ENCODE results near the gene NHERF1. TPM values are rescaled to one million over a fixed set of nuclear protein-coding genes. Genes with fewer than 3 reads are reported as not detected.

Gene NHERF1
- total RNA-seq, 2 donors from 2014 or later = 20.2 to 30.9 TPM

DNA sequence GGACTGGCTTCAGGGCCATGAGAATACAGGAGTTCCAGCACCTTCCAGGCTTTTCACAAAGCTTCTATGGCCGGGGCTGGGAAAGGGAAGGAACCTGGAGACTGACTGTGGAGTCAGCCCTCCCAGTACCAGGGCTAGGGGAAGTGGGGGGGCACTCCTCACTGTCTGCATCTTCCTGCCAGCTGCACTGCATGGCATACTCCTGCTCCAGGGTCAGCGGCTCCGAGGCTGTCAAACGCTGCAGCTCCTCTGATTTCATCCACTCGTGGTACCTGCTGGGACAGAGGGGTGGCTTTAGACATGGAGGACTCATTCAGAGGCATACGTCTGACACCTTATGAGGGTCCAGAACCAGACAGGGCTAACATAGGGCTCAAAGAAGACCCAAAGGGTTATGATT is 25.0 kb downstream of the NHERF1 start:
- TF ChIP-seq, protein P1, sequence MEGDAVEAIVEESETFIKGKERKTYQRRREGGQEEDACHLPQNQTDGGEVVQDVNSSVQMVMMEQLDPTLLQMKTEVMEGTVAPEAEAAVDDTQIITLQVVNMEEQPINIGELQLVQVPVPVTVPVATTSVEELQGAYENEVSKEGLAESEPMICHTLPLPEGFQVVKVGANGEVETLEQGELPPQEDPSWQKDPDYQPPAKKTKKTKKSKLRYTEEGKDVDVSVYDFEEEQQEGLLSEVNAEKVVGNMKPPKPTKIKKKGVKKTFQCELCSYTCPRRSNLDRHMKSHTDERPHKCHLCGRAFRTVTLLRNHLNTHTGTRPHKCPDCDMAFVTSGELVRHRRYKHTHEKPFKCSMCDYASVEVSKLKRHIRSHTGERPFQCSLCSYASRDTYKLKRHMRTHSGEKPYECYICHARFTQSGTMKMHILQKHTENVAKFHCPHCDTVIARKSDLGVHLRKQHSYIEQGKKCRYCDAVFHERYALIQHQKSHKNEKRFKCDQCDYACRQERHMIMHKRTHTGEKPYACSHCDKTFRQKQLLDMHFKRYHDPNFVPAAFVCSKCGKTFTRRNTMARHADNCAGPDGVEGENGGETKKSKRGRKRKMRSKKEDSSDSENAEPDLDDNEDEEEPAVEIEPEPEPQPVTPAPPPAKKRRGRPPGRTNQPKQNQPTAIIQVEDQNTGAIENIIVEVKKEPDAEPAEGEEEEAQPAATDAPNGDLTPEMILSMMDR (IDR thresholded peaks at IDR 0.05) = no peak
- Histone ChIP-seq H3K9me3 (no peaks in the 10 kb centered on the region), H3K27ac (no peak overlapping the region), H3K4me1 (peaks cover 0 to 57% of the 10 kb centered on the region in 2 donors), H3K27me3 (no peaks in the 10 kb centered on the region), H3K4me3 (no peak overlapping the region), H3K36me3 (peaks cover 33% of the 10 kb centered on the region)
- DNase-seq (ENCODE audit: low spot score) = no peak

DNA sequence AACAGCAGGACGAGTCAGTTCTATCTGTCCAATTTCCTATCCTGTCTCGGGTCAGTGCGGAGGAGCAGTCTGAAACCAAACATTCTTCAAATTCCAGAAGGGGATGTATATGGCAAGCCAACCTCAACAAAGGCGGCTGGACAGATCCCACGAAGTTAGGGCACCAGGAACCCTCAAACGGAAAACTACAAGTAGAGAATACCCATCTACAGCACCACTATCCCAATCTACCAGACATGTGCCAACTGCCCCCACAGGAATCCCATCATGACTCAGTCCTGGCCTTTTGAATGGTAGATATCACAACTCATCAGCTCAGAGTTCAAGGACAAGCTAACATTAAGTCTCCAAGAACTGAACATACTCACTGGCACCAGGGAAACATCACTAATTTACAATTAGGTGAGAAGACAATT is 25.5 kb downstream of the NHERF1 start:
- no peak overlapping the region for H3K27ac ChIP-seq
- H3K4me1 ChIP-seq = peaks cover 0 to 53% of the 10 kb centered on the region in 2 donors
- TF ChIP-seq, protein P1 (IDR thresholded peaks at IDR 0.05) = no peak
- no peaks in the 10 kb centered on the region for H3K27me3 ChIP-seq
- H3K4me3 ChIP-seq = no peak overlapping the region
- H3K9me3 ChIP-seq = no peaks in the 10 kb centered on the region
- no peak for DNase-seq (ENCODE audit: low spot score)
- H3K36me3 ChIP-seq = peaks cover 33% of the 10 kb centered on the region

DNA sequence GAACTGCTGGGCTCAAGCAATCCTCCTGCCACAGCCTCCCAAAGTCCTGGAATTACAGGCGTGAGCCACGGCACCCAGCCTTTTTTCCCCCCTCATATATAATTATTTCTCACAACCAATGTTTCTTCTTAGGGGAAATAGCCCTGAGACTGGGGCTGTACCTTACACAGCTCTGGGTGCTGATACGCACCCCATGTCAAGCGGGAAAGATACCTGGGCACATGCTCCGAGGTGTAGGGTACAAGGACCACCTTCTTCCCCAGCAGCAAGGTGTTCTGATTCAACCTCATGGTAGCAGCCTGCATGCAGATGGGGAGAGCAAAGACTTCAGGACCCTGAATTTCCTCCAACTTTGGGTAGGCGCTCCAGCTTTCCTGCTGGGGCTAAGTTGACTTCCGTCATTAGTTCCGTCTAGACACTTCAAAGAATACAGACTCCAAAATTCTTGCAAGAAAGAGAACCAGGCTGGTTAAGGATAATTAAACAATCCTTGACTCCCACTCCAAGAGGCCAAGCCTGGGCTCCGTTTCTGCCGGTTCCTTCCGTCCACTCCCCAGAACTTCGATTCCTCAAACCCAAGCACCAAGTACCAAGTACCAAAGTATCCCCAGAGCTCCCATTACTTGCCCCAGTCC is 27.1 kb downstream of the NHERF1 start:
- H3K4me3 ChIP-seq = peak overlapping the region; percentile 88 to 95
- H3K36me3 ChIP-seq = peaks cover 33% of the 10 kb centered on the region
- peak overlapping the region; percentile 74 to 75 for H3K27ac ChIP-seq
- DNase-seq (ENCODE audit: low spot score) = no peak
- no peaks in the 10 kb centered on the region for H3K9me3 ChIP-seq
- TF ChIP-seq, protein P1 (IDR thresholded peaks at IDR 0.05) = no peak
- peaks cover 0 to 40% of the 10 kb centered on the region in 2 donors for H3K4me1 ChIP-seq
- no peaks in the 10 kb centered on the region for H3K27me3 ChIP-seq

DNA sequence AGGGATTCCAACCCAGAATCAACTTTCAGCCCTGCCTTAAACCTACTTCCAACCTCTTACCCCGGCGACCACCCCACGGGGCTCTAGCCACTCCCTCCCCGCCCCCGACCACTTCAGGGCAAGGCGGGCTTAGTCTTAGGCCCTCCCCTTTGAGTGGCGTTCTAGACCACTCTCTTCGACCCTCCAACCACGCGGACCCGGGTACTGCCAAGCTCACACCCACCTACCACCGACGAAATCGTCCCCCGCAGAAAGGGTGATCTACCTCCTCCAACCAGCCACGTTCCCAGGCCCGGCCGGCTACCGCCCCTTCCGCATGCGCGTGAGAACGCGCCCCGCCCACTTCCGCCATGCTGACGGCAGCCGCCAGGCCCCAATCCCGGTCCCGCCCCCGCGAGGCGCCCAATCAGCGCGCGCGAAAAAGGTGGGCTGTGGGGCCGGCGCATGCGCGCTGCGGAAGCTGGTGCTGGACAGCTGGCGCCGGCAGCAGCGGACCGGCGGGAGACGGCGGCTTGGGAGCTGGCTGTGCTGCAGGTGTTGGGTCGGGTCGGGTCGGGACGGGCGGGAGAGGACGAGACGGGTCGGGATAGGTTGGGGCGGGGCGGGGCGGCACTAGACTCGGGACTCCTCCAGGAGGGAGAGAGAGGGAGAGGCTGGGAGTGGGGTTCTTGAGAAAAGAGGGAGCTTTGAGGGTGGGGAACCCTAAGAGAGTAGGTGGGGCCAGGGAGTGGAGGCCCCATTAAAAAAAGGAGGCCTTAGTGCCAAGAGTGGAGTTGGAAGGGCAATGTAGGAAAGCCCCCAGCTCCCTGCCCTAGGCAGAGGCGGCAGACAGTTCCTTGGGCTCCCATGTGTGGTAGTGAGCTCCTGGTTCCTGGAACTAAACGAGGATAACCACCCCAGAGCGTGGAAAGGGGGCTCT is 27.9 kb downstream of the NHERF1 start, which contains the start of gene NAT9:
NAT9 (minus strand) TSS at position 302 of the 919 bp plus-strand sequence. CDS start 647 bp downstream, outside the sequence.
- Histone ChIP-seq H3K4me3 (peak within 1 kb of the TSS; percentile 88 to 95), H3K27me3 (no peaks in the 10 kb centered on the region), H3K27ac (peak within 1 kb of the TSS; percentile 74 to 75), H3K9me3 (no peaks in the 10 kb centered on the region), H3K36me3 (peaks cover 25% of the 10 kb centered on the region), H3K4me1 (peaks cover 0 to 40% of the 10 kb centered on the region in 2 donors)
- peak; percentile 97 for DNase-seq (ENCODE audit: low spot score)
- TF ChIP-seq, protein P1 (IDR thresholded peaks at IDR 0.05) = no peak

DNA sequence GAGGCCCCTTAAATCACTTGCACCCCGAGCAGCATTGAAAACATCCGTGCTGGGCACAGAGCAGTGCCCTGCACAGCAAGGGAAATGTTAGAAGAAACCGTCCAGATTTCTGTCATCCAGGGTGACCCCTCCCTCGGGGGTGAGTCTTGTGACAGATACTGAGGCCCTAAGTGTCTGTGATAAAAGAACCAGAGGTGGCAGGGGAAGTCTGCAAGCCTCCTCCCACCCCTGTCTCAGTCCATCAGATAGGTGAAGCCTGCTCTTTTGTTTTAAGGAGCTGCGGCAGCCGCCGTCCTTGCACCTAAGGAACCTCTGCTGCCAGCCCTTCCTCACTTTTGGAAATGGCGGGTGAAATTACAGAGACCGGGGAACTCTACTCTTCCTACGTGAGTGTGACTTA is 28.6 kb downstream of the NHERF1 start:
- Histone ChIP-seq H3K9me3 (no peaks in the 10 kb centered on the region), H3K4me3 (peak overlapping the region; percentile 88 to 95), H3K4me1 (peaks cover 0 to 40% of the 10 kb centered on the region in 2 donors), H3K36me3 (peaks cover 18% of the 10 kb centered on the region), H3K27me3 (no peaks in the 10 kb centered on the region), H3K27ac (peak overlapping the region in 1 of 2 donors; percentile 75)
- TF ChIP-seq, protein P1 (IDR thresholded peaks at IDR 0.05) = no peak
- DNase-seq (ENCODE audit: low spot score) = no peak

All from right atrium auricular region (tissue), 2 donors.